ENCODE results near the gene ULBP3.

GRCh38 chr6:150099953-150100352 lies 31.0 kb upstream of the ULBP3 start:
- TF ChIP-seq, protein P1, sequence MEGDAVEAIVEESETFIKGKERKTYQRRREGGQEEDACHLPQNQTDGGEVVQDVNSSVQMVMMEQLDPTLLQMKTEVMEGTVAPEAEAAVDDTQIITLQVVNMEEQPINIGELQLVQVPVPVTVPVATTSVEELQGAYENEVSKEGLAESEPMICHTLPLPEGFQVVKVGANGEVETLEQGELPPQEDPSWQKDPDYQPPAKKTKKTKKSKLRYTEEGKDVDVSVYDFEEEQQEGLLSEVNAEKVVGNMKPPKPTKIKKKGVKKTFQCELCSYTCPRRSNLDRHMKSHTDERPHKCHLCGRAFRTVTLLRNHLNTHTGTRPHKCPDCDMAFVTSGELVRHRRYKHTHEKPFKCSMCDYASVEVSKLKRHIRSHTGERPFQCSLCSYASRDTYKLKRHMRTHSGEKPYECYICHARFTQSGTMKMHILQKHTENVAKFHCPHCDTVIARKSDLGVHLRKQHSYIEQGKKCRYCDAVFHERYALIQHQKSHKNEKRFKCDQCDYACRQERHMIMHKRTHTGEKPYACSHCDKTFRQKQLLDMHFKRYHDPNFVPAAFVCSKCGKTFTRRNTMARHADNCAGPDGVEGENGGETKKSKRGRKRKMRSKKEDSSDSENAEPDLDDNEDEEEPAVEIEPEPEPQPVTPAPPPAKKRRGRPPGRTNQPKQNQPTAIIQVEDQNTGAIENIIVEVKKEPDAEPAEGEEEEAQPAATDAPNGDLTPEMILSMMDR (IDR thresholded peaks at IDR 0.05): no peak
- TF ChIP-seq POLR2A (IDR thresholded peaks at IDR 0.05): no peak
